Central memory CD4-positive, alpha-beta T cell (primary cell): ENCODE measurements around the gene FAAH2.
"Not testable (repeated sequence)": the region's sequence is repeated elsewhere in the genome, so short reads cannot be mapped to it uniquely, and the experiment has no call there.

ENCODE experiments used
- DNase-seq: peaks from one replicate; pipeline ENCODE4 v3.0.0; 2022
- total RNA-seq, 3 experiments: gene quantifications; one replicate each; lab custom pipeline; 2026; lab: John Stamatoyannopoulos, UW

Gene FAAH2
- 5.8 to 37.2 (median 19.9) reads per million in 3 experiments for total RNA-seq

- peak; percentile 81 for DNase-seq
Measured at GRCh38 chrX:57286507-57287251, at the start of gene FAAH2. FAAH2 (plus strand) TSS chrX:57286706; CDS start chrX:57286826, 120 bp downstream.

GRCh38 chrX:57241967-57242366 lies 44.5 kb upstream of the FAAH2 start:
- DNase-seq, result no peak

- DNase-seq, result no peak
Measured at GRCh38 chrX:57251965-57252364, 34.5 kb upstream of the FAAH2 start.

- DNase-seq, result no peak
Measured at GRCh38 chrX:57265126-57265525, 21.4 kb upstream of the FAAH2 start.

- no peak for DNase-seq
Measured at GRCh38 chrX:57266275-57266674, 20.2 kb upstream of the FAAH2 start.

- no peak for DNase-seq
Measured at GRCh38 chrX:57266871-57267270, 19.6 kb upstream of the FAAH2 start.

GRCh38 chrX:57267308-57267707 lies 19.2 kb upstream of the FAAH2 start:
- no peak for DNase-seq

GRCh38 chrX:57270980-57271379 lies 15.5 kb upstream of the FAAH2 start:
- no peak for DNase-seq

GRCh38 chrX:57282568-57282967 lies 3.9 kb upstream of the FAAH2 start:
- peak; percentile 12 for DNase-seq

GRCh38 chrX:57285001-57285400 lies 1.5 kb upstream of the FAAH2 start:
- DNase-seq, result no peak

GRCh38 chrX:57289089-57289488 lies 2.6 kb downstream of the FAAH2 start:
- DNase-seq, result no peak

- DNase-seq, result no peak
Measured at GRCh38 chrX:57294961-57295360, 8.5 kb downstream of the FAAH2 start.

GRCh38 chrX:57295679-57296078 lies 9.2 kb downstream of the FAAH2 start:
- not testable (repeated sequence) for DNase-seq

- peak; percentile 10 for DNase-seq
Measured at GRCh38 chrX:57313583-57314215, 27.2 kb downstream of the FAAH2 start.

GRCh38 chrX:57329008-57329407 lies 42.5 kb downstream of the FAAH2 start:
- DNase-seq, result no peak

- DNase-seq, result not testable (repeated sequence)
Measured at GRCh38 chrX:57335790-57336189, 49.3 kb downstream of the FAAH2 start.

GRCh38 chrX:57353472-57354132 lies 67.1 kb downstream of the FAAH2 start:
- DNase-seq, result no peak

- no peak for DNase-seq
Measured at GRCh38 chrX:57364145-57364544, 77.6 kb downstream of the FAAH2 start.

GRCh38 chrX:57366430-57366829 lies 79.9 kb downstream of the FAAH2 start:
- DNase-seq, result no peak

- no peak for DNase-seq
Measured at GRCh38 chrX:57367649-57368048, 81.1 kb downstream of the FAAH2 start.

GRCh38 chrX:57368158-57368557 lies 81.7 kb downstream of the FAAH2 start:
- DNase-seq, result no peak

GRCh38 chrX:57379296-57379695 lies 92.8 kb downstream of the FAAH2 start:
- DNase-seq, result no peak

- DNase-seq, result no peak
Measured at GRCh38 chrX:57380026-57380796, 93.7 kb downstream of the FAAH2 start.
